K562 (cell line): ENCODE results near the gene DUOX2. TPM values are rescaled to one million over a fixed set of nuclear protein-coding genes. Genes with fewer than 3 reads are reported as not detected.

ENCODE experiments used
- ATAC-seq: fragments of 200-7000 bp; cut with Tn5 transposase; 3 replicates; pipeline ENCODE4 v1.9.1; 2020; ENCODE audit warnings: moderate library complexity
- BruUV-seq: library from RNA; stranded (reverse); fragments of 400-500 nt; replicated peaks from 2 replicates; lab custom pipeline; 2021; lab: Mats Ljungman, UMichigan
- CTCF ChIA-PET: fragments of 300-600 bp; formaldehyde crosslinking; extraction: SDS; loops from one replicate; lab custom pipeline; 2021; ENCODE audit warnings: low intra/inter-chr PET ratio; lab: Yijun Ruan, JAX
- POLR2A ChIA-PET: fragments of 300-600, 350-650 bp; sonication (Branson Sonifier 250); formaldehyde crosslinking; extraction: SDS; loops from one replicate; lab custom pipeline; 2021; ENCODE audit warnings: antibody characterized with exemption, inconsistent platforms; lab: Yijun Ruan, JAX
- DNase-seq, 4 experiments: peaks; one replicate each; pipeline versions ENCODE4 v3.0.0 to v3.0.0-alpha.2; 2011 to 2018; ENCODE audit warnings: low spot score in 3 of 4, mixed read lengths in 3 of 4; ENCODE audit errors: extremely low read depth in 1 of 4
- FAIRE-seq: peaks from 2 replicates; lab custom pipeline; 2011; peaks lifted over from hg19 to GRCh38; lab: Jason Lieb, UNC
- H2AFZ ChIP-seq: 2 replicates; pipeline ENCODE4 v1.6.0; 2011; ENCODE audit warnings: low read depth, low read length, control low read depth, inconsistent platforms
- H3K27ac ChIP-seq: fragments of 200-600 bp; 3 replicates; pipeline ENCODE4 v1.8.0; 2011; ENCODE audit warnings: low read depth, mild to moderate bottlenecking, control low read depth, inconsistent platforms, low read length, moderate library complexity, mixed read lengths; ENCODE audit errors: extremely low read depth
- H3K27me3 ChIP-seq, 2 experiments: fragments of 300-600 bp in 1 of 2; 2 replicates in 1 of 2; 3 replicates in 1 of 2; pipeline versions ENCODE4 v1.6.0 to v1.8.0; 2011; ENCODE audit warnings: inconsistent platforms in 2 of 2, low read length in 2 of 2, mild to moderate bottlenecking in 1 of 2, mixed read lengths in 1 of 2, moderate library complexity in 1 of 2; ENCODE audit not compliant: control insufficient read depth in 2 of 2, insufficient read depth in 2 of 2
- H3K36me3 ChIP-seq: fragments of 300-600 bp; 3 replicates; pipeline ENCODE4 v1.8.0; 2011; ENCODE audit warnings: mild to moderate bottlenecking, low read length, inconsistent platforms; ENCODE audit not compliant: control insufficient read depth, insufficient read depth
- H3K4me1 ChIP-seq, 2 experiments: fragments of 200-600 bp in 1 of 2; replicated peaks in 1 of 2; 2 replicates in 1 of 2; 3 replicates in 1 of 2; pipeline versions ENCODE4 v1.5.1 to v1.8.0; 2011; ENCODE audit warnings: inconsistent platforms in 2 of 2, low read length in 2 of 2, mild to moderate bottlenecking in 1 of 2, mixed read lengths in 1 of 2, moderate library complexity in 1 of 2; ENCODE audit not compliant: control insufficient read depth in 2 of 2, insufficient read depth in 2 of 2
- H3K4me2 ChIP-seq: 2 replicates; pipeline ENCODE4 v1.6.1; 2011; ENCODE audit warnings: low read length, control low read depth, inconsistent platforms, mixed read lengths; ENCODE audit not compliant: insufficient read depth
- H3K4me3 ChIP-seq: fragments of 200-600 bp; sonication (generic), shearing (Covaris generic); 2 replicates; pipeline ENCODE4 v1.5.1; 2016; ENCODE audit warnings: control low read depth, inconsistent platforms
- H3K79me2 ChIP-seq: fragments of 200-600 bp; 3 replicates; pipeline ENCODE4 v1.8.0; 2011; ENCODE audit warnings: low read length, inconsistent platforms; ENCODE audit not compliant: control insufficient read depth, insufficient read depth
- H3K9ac ChIP-seq, 2 experiments: 2 replicates each; pipeline versions ENCODE4 v1.6.0 to v1.6.1; 2011; ENCODE audit warnings: low read depth in 2 of 2, low read length in 2 of 2, control low read depth in 1 of 2, inconsistent platforms in 1 of 2, mild to moderate bottlenecking in 1 of 2, mixed read lengths in 1 of 2; ENCODE audit not compliant: insufficient read depth in 1 of 2
- H3K9me1 ChIP-seq: one replicate; pipeline ENCODE4 v1.6.0; 2011; ENCODE audit warnings: inconsistent platforms, mild to moderate bottlenecking, low read length, moderate library complexity; ENCODE audit not compliant: control insufficient read depth, insufficient read depth
- H3K9me3 ChIP-seq: replicated peaks from 2 replicates; pipeline ENCODE4 v1.5.1; 2011; ENCODE audit warnings: low read depth, low read length, inconsistent platforms; ENCODE audit not compliant: control insufficient read depth, insufficient read depth
- H4K20me1 ChIP-seq: replicated peaks from 2 replicates; pipeline ENCODE4 v1.6.1; 2011; ENCODE audit warnings: low read length, inconsistent platforms, mixed read lengths; ENCODE audit not compliant: control insufficient read depth, insufficient read depth
- BRCA1 ChIP-seq, 2 experiments: fragments of 450-650 bp in 1 of 2; sonication (generic) in 1 of 2; formaldehyde crosslinking in 1 of 2; IDR thresholded peaks; 2 replicates each; pipeline versions ENCODE4 v1.5.0 to v1.6.1; 2017 to 2020; ENCODE audit warnings: mild to moderate bottlenecking in 1 of 2, missing genetic modification reagents in 1 of 2
- BRF2 ChIP-seq: IDR thresholded peaks from 3 replicates; pipeline ENCODE4 v1.6.1; 2011; ENCODE audit warnings: borderline replicate concordance, mild to moderate bottlenecking; ENCODE audit not compliant: insufficient read length, insufficient read depth
- CBFA2T3 ChIP-seq: fragments of 450-650 bp; IDR thresholded peaks from 2 replicates; pipeline ENCODE4 v1.6.1; 2017
- EZH2 ChIP-seq: IDR thresholded peaks from 2 replicates; pipeline ENCODE4 v1.6.1; 2012; ENCODE audit warnings: low read depth, mild to moderate bottlenecking, inconsistent platforms, low read length, borderline replicate concordance
- GATAD2A ChIP-seq: fragments of 450-650 bp; IDR thresholded peaks from 2 replicates; pipeline ENCODE4 v1.6.1; 2017
- GMEB1 ChIP-seq: fragments of 250-450 bp; sonication (Bioruptor Pico); IDR thresholded peaks from 2 replicates; pipeline ENCODE4 v1.4.0; 2020; ENCODE audit warnings: mild to moderate bottlenecking
- GTF2F1 ChIP-seq: IDR thresholded peaks from 2 replicates; pipeline ENCODE4 v1.6.1; 2011; ENCODE audit warnings: low read depth, low read length, improper control_type of control experiment
- NFYB ChIP-seq: IDR thresholded peaks from 2 replicates; pipeline ENCODE4 v1.6.1; 2011; ENCODE audit warnings: mild to moderate bottlenecking, moderate library complexity; ENCODE audit not compliant: insufficient read length; ENCODE audit errors: extremely low read depth
- PRMT5 ChIP-seq: sonication (generic); formaldehyde crosslinking; IDR thresholded peaks from 2 replicates; pipeline ENCODE4 v1.5.0; 2020; ENCODE audit warnings: missing genetic modification reagents
- SIN3A ChIP-seq, 2 experiments: fragments of 150-350 bp in 1 of 2; IDR thresholded peaks; 2 replicates each; pipeline ENCODE4 v1.6.1; 2011 to 2016; ENCODE audit warnings: borderline replicate concordance in 2 of 2, low read depth in 2 of 2, low read length in 2 of 2, mild to moderate bottlenecking in 2 of 2, moderate library complexity in 2 of 2; ENCODE audit not compliant: control insufficient read depth in 1 of 2
- STAT5A ChIP-seq: IDR thresholded peaks from 2 replicates; pipeline ENCODE4 v1.6.1; 2012; ENCODE audit warnings: low read length, inconsistent platforms, borderline replicate concordance
- TBL1XR1 ChIP-seq, 2 experiments: IDR thresholded peaks; 2 replicates each; pipeline ENCODE4 v1.6.1; 2012; ENCODE audit warnings: improper control_type of control experiment in 2 of 2, low read length in 2 of 2, mild to moderate bottlenecking in 1 of 2
- TGIF2 ChIP-seq: sonication (generic); formaldehyde crosslinking; IDR thresholded peaks from 2 replicates; pipeline ENCODE4 v1.8.1; 2022; ENCODE audit warnings: mild to moderate bottlenecking, missing genetic modification reagents, moderate library complexity
- ZNF263 ChIP-seq: sonication (generic); formaldehyde crosslinking; IDR thresholded peaks from 2 replicates; pipeline ENCODE4 v1.8.0; 2022; ENCODE audit warnings: mild to moderate bottlenecking, missing genetic modification reagents, borderline replicate concordance
- ZNF764 ChIP-seq: fragments of 250-450 bp; sonication (Bioruptor Pico); IDR thresholded peaks from 2 replicates; pipeline ENCODE4 v1.4.0; 2020; ENCODE audit warnings: low read depth, mild to moderate bottlenecking, moderate library complexity
- whole genome bisulfite sequencing: fragments of 100-300 bp; shearing (Covaris generic); methylation state at CpG from one replicate; pipeline ENCODE4 v1.1.6; 2016; ENCODE audit warnings: low coverage, mixed read lengths; ENCODE audit not compliant: insufficient coverage; ENCODE audit errors: missing lambda C conversion rate; 5-methylcytosine and 5-hydroxymethylcytosine counted together
- in situ Hi-C: fragments of 300-500 bp; cut with MboI; formaldehyde crosslinking; loops from 4 replicates; pipeline ENCODE4 v1.15.0; 2018; ENCODE audit warnings: inconsistent platforms, mixed read lengths
- intact Hi-C: fragments of 100-400 bp; cut with micrococcal nuclease; formaldehyde crosslinking; loops from 2 replicates; pipeline ENCODE4 v1.14.2; 2022
- polyA plus RNA-seq, 8 experiments: library from polyadenylated mRNA; depleted of rRNA in 4 of 8; stranded (reverse) in 5 of 8; unstranded in 3 of 8; fragments of >200 nt; fragmentation: Nextera tagmentation in 2 of 8; fragmentation: Illumina TruSeq in 1 of 8; extraction: Ambion mirVana in 2 of 8; extraction: Trizol in 1 of 8; gene quantifications; 2 replicates each; pipeline versions ENCODE4 v1.2.1 to v1.2.3, GENCODE V29; 2011 to 2014; ENCODE audit warnings: inconsistent platforms in 1 of 8, missing spikeins in 1 of 8
- total RNA-seq, 7 experiments: library from RNA; depleted of rRNA in 6 of 7; stranded (reverse); fragments of >200 nt in 6 of 7; fragmentation: Illumina TruSeq in 2 of 7; extraction: Trizol in 2 of 7; gene quantifications; 2 replicates each; pipeline versions ENCODE4 v1.2.1 to v1.2.3, GENCODE V29; 2011 to 2021; ENCODE audit warnings: low replicate concordance in 1 of 7

The DUOX2 gene
- total and polyA plus RNA-seq, 9 of the 15 experiments (the other 6 are each of a cell fraction or from before 2014, with no cell fraction given): 0.01 to 0.03 (median 0.02) TPM; not detected in 6

- ChIA-PET CTCF (no interaction called here), POLR2A (no interaction called here)
- no peak overlapping the region for H3K9ac ChIP-seq
- no peaks in the 10 kb centered on the region for H3K79me2 ChIP-seq
- H3K36me3 ChIP-seq: no peaks in the 10 kb centered on the region
- no peak overlapping the region for H3K4me2 ChIP-seq
- WGBS: 3% methylated on average over 7 of the region's 7 CpGs
- H3K4me1 ChIP-seq: peaks cover 0 to 8% of the 10 kb centered on the region in 2 experiments; a peak in 2 of 5 replicates
- ATAC-seq (no peak), FAIRE-seq (no peak), DNase-seq (no peak)
- no peak overlapping the region for H3K27ac ChIP-seq
- no peaks in the 10 kb centered on the region for H3K9me1 ChIP-seq
- BruUV-seq: no TSS peak
- no peak for TF ChIP-seq CBFA2T3
- TF ChIP-seq STAT5A: no peak
- TF ChIP-seq ZNF764: no peak
- TF ChIP-seq GTF2F1: no peak
- peaks cover 16 to 39% of the 10 kb centered on the region in 2 experiments for H3K27me3 ChIP-seq
- intact Hi-C loops (no loop called here), in situ Hi-C loops (no loop called here)
- H3K9me3 ChIP-seq: no peaks in the 10 kb centered on the region
- H2AFZ ChIP-seq: no peak overlapping the region
- no peak overlapping the region for H3K4me3 ChIP-seq
- peaks cover 3% of the 10 kb centered on the region; the same call in 1 of the 2 replicates for H4K20me1 ChIP-seq
Measured at GRCh38 chr15:45143056-45143455, 29.1 kb upstream of the DUOX2 start.

GRCh38 chr15:45141386-45141785, 27.4 kb upstream of the DUOX2 start:
- intact Hi-C loops (no loop called here), in situ Hi-C loops (no loop called here)
- H3K36me3 ChIP-seq: no peaks in the 10 kb centered on the region
- H3K9me3 ChIP-seq: no peaks in the 10 kb centered on the region
- H3K4me1 ChIP-seq: peaks cover 0 to 8% of the 10 kb centered on the region in 2 experiments; a peak in 2 of 5 replicates
- BruUV-seq: no TSS peak
- H3K27ac ChIP-seq: no peak overlapping the region
- H4K20me1 ChIP-seq: 0 out of 2 replicates have a peak, but pooled peaks cover 3% of the 10 kb centered on the region
- H3K79me2 ChIP-seq: no peaks in the 10 kb centered on the region
- 6% methylated on average over 5 of the region's 5 CpGs for WGBS
- H2AFZ ChIP-seq: no peak overlapping the region
- ATAC-seq: no peak
- ChIA-PET CTCF (no interaction called here), POLR2A (interaction anchor here (0.6 kb wide), 1 partner anchor 60 kb away, joined by 3 read pairs; no protein-coding TSS in a partner anchor)
- no peaks in the 10 kb centered on the region for H3K9me1 ChIP-seq
- no peak overlapping the region for H3K9ac ChIP-seq
- no peak for FAIRE-seq
- no peak overlapping the region for H3K4me3 ChIP-seq
- no peak for DNase-seq
- H3K4me2 ChIP-seq: no peak overlapping the region
- H3K27me3 ChIP-seq: peaks cover 14 to 34% of the 10 kb centered on the region in 2 experiments
- TF ChIP-seq BRCA1 (IDR thresholded peaks at IDR 0.05): no peak
- no peak for TF ChIP-seq BRCA1 (CRISPR knock-in tag; IDR thresholded peaks at IDR 0.05)
- no peak for TF ChIP-seq TBL1XR1 (IDR thresholded peaks at IDR 0.05; ENCODE audit: low read length in 2 of 2)
- no peak for TF ChIP-seq EZH2
- TF ChIP-seq NFYB: no peak
- no peak for TF ChIP-seq PRMT5 (CRISPR knock-in tag)
- TF ChIP-seq BRF2: no peak
- no peak for TF ChIP-seq ZNF263 (CRISPR knock-in tag)
- no peak for TF ChIP-seq TGIF2 (CRISPR knock-in tag)
- no peak for TF ChIP-seq GATAD2A
- no peak for TF ChIP-seq SIN3A (IDR thresholded peaks at IDR 0.05; ENCODE audit: borderline replicate concordance in 2 of 2, control insufficient read depth in 1 of 2, low read depth in 2 of 2, low read length in 2 of 2)
- no peak for TF ChIP-seq GMEB1 (CRISPR knock-in tag)
